ENCODE results near the gene SLC12A4.
"Not testable (repeated sequence)": the region's sequence is repeated elsewhere in the genome, so short reads cannot be mapped to it uniquely, and the experiment has no call there.

SLC12A4 gene

GRCh38 chr16:67977005-67977404, 8.6 kb upstream of the SLC12A4 start:
- no peak for DNase-seq (ENCODE audit: insufficient read length, low spot score)
- FAIRE-seq: no peak
- no peak for TF ChIP-seq POLR2A (IDR thresholded peaks at IDR 0.05; ENCODE audit: low read depth, low read length)

GRCh38 chr16:67976205-67976604, 7.8 kb upstream of the SLC12A4 start:
- FAIRE-seq: no peak
- no peak for DNase-seq (ENCODE audit: insufficient read length, low spot score)
- no peak for TF ChIP-seq POLR2A (IDR thresholded peaks at IDR 0.05; ENCODE audit: low read depth, low read length)

GRCh38 chr16:67975321-67976105, 7.1 kb upstream of the SLC12A4 start:
- DNase-seq (ENCODE audit: insufficient read length, low spot score) (no peak), FAIRE-seq (no peak)
- no peak for TF ChIP-seq POLR2A (IDR thresholded peaks at IDR 0.05; ENCODE audit: low read depth, low read length)

GRCh38 chr16:67972285-67972684, 3.8 kb upstream of the SLC12A4 start:
- FAIRE-seq; DNase-seq (ENCODE audit: insufficient read length, low spot score): not testable (repeated sequence)

- TF ChIP-seq POLR2A (IDR thresholded peaks at IDR 0.05; ENCODE audit: low read depth, low read length): no peak
- DNase-seq (ENCODE audit: insufficient read length, low spot score) (no peak), FAIRE-seq (no peak)
These were observed 2.7 kb upstream of the SLC12A4 start for GRCh38 chr16:67971111-67971510.

- DNase-seq (ENCODE audit: insufficient read length, low spot score) (no peak), FAIRE-seq (no peak)
- TF ChIP-seq POLR2A (IDR thresholded peaks at IDR 0.05; ENCODE audit: low read depth, low read length): no peak
These were observed 1.0 kb upstream of the SLC12A4 start for GRCh38 chr16:67969254-67970039.

GRCh38 chr16:67967958-67968399, 458 bp downstream of the SLC12A4 start:
- TF ChIP-seq POLR2A (IDR thresholded peaks at IDR 0.05; ENCODE audit: low read depth, low read length): no peak
- FAIRE-seq: no peak
- DNase-seq (ENCODE audit: insufficient read length, low spot score): peak; percentile 35

- no peak for DNase-seq (ENCODE audit: insufficient read length, low spot score)
These were observed 1.1 kb downstream of the SLC12A4 start for GRCh38 chr16:67967183-67967957.

GRCh38 chr16:67966549-67967182, 1.8 kb downstream of the SLC12A4 start:
- DNase-seq (ENCODE audit: insufficient read length, low spot score) (peak; percentile 50), FAIRE-seq (no peak)
- TF ChIP-seq POLR2A (IDR thresholded peaks at IDR 0.05; ENCODE audit: low read depth, low read length): peak; percentile 17; the same call in 1 of the 2 replicates

More at GRCh38 chr16:67967183-67967957, 1.1 kb downstream of the SLC12A4 start:
- no peak for TF ChIP-seq POLR2A (IDR thresholded peaks at IDR 0.05; ENCODE audit: low read depth, low read length)
- no peak for FAIRE-seq

- TF ChIP-seq POLR2A (IDR thresholded peaks at IDR 0.05; ENCODE audit: low read depth, low read length): no peak
- FAIRE-seq (no peak), DNase-seq (ENCODE audit: insufficient read length, low spot score) (no peak)
These were observed 2.5 kb downstream of the SLC12A4 start for GRCh38 chr16:67965668-67966548.

GRCh38 chr16:67964477-67965131, 3.8 kb downstream of the SLC12A4 start:
- DNase-seq (ENCODE audit: insufficient read length, low spot score): no peak
- TF ChIP-seq POLR2A (IDR thresholded peaks at IDR 0.05; ENCODE audit: low read depth, low read length): no peak
- no peak for FAIRE-seq

GRCh38 chr16:67963662-67964321, 4.6 kb downstream of the SLC12A4 start:
- TF ChIP-seq POLR2A (IDR thresholded peaks at IDR 0.05; ENCODE audit: low read depth, low read length): no peak
- FAIRE-seq (no peak), DNase-seq (ENCODE audit: insufficient read length, low spot score) (no peak)
